ENCODE data around the gene FAM217A. TPM values are rescaled to one million over a fixed set of nuclear protein-coding genes. Genes with fewer than 3 reads are reported as not detected.

Gene FAM217A
- total RNA-seq, 1 donor from 2014 or later: not detected

DNA sequence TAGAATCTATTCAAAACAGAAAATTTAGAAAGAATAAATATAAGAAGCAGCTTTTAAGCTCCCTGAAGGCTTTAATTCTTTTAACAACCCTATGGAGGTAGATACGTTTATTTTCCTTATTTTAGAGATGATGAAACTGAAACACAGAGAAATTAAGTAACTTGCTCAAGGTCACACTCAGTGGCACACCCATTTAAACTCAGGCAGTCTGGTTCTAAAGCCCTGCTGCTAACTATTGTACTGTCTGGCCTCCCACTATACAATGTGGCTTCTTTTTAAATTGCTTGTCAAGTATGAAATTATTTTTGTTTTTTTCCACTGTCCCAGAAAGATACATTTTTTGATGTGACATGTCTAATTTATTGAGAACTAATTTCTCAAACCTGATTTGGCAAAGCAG lies 55.7 kb downstream of the FAM217A start:
- no peak for TF ChIP-seq CTCF (IDR thresholded peaks at IDR 0.05; ENCODE audit: unreplicated experiment)
- no peak for DNase-seq (ENCODE audit: low spot score)
- Mint-ChIP-seq H3K4me3 (ENCODE audit: unreplicated experiment) (no peak overlapping the region), H3K4me1 (ENCODE audit: unreplicated experiment) (peaks cover 30% of the 10 kb centered on the region), H3K27ac (ENCODE audit: unreplicated experiment) (no peak overlapping the region), H3K36me3 (ENCODE audit: low read depth, unreplicated experiment) (no peaks in the 10 kb centered on the region), H3K9me3 (ENCODE audit: unreplicated experiment) (no peaks in the 10 kb centered on the region), H3K27me3 (ENCODE audit: unreplicated experiment) (no peaks in the 10 kb centered on the region)

DNA sequence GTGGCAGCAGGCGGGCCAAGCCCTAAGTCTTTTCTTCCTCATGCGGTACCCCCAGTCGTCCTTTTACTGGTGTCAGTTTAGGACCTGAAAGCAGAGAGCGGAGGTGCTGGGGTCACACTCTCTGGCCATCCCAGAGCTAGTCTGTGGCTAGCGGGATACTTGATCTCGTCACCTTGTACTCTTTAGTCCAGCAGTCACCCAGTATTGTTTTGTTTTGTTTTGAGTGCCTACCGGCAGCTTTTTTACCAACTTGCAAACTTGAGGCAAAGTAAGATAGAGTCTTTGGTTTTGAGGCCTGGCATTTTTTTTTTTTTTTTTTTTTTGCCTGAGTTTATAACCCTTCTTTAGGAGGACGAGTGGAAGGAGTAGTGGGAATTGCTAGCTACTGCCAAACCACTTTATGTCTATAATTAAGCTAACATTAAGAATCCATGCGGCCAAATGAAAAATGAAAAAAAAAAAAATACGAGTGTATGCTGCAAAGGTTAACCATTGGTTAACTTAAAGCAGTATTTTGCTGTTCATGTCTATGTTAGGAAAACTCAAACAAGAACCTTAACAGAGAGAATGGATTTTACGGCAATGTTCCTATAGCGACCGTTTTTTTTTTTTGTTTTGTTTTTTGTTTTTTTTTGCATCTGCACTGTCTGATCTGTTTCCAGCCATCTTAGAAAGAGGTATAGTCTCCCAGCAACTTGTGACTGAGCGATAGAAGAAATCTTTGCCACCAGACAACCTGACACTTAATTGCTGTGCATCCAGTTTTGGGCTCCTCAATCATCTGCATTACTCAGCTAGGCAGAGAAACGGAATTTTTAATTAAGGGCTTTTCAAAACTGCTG lies 56.9 kb downstream of the FAM217A start:
- no peaks in the 10 kb centered on the region for H3K36me3 Mint-ChIP-seq (ENCODE audit: low read depth, unreplicated experiment)
- no peak for DNase-seq (ENCODE audit: low spot score)
- peak overlapping the region; percentile 94 for H3K4me3 Mint-ChIP-seq (ENCODE audit: unreplicated experiment)
- H3K4me1 Mint-ChIP-seq (ENCODE audit: unreplicated experiment): peaks cover 33% of the 10 kb centered on the region
- no peaks in the 10 kb centered on the region for H3K27me3 Mint-ChIP-seq (ENCODE audit: unreplicated experiment)
- peak overlapping the region; percentile 94 for H3K27ac Mint-ChIP-seq (ENCODE audit: unreplicated experiment)
- no peaks in the 10 kb centered on the region for H3K9me3 Mint-ChIP-seq (ENCODE audit: unreplicated experiment)
- TF ChIP-seq CTCF (IDR thresholded peaks at IDR 0.05; ENCODE audit: unreplicated experiment): no peak

DNA sequence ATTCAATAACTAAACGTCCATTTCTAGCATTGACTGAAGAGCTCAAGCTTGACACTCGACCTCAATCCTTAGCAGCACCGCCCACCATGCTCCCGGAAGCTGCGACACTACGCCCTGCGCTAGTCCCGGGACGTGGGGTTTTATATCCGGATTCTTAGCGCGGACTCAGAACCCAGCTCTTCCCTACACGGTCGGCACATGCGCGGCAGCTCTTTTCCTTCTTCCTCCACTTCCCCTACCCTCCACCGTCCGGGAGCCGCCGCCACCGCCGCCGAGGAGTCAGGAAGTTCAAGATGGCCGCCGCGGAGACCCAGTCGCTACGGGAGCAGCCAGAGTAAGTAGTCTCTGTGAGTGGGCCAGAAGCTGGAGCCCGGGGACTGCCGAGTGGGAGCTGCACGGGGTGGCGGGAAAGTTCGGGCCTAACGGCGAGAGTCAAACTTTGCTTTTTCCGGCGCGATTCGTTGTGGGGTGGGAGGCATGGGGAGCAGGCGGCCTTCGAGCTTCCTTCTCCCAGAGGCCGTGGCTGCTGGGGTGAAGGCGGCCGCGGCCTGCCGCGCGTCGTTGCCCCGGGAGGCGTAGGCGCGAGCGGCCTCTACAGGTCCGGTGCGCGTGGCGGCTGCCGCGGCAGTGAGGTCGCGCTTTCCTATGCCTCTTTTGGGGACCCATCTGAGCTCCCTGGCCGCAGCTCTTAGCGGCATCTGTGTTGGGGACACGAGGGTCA lies 57.6 kb downstream of the FAM217A start:
- Mint-ChIP-seq H3K9me3 (ENCODE audit: unreplicated experiment) (no peaks in the 10 kb centered on the region), H3K27me3 (ENCODE audit: unreplicated experiment) (no peaks in the 10 kb centered on the region), H3K4me3 (ENCODE audit: unreplicated experiment) (peak overlapping the region; percentile 94), H3K36me3 (ENCODE audit: low read depth, unreplicated experiment) (no peaks in the 10 kb centered on the region), H3K4me1 (ENCODE audit: unreplicated experiment) (peaks cover 34% of the 10 kb centered on the region), H3K27ac (ENCODE audit: unreplicated experiment) (peak overlapping the region; percentile 94)
- no peak for TF ChIP-seq CTCF (IDR thresholded peaks at IDR 0.05; ENCODE audit: unreplicated experiment)
- DNase-seq (ENCODE audit: low spot score): peak; percentile 93

DNA sequence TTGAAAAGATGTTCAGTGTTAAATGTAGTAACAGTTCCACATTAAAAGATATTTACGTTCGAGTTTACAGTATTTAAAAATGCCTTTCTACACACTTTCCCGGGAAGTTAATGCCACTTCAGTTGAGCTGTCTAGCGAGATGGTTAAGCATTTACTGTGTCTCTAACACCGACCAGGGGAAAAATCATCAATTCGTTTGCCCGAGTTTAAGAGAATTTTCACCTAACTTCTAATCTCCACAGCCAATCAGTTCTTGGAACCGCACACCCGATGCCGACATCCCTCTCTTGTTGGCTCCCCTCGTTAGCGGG lies 58.2 kb downstream of the FAM217A start:
- no peak for DNase-seq (ENCODE audit: low spot score)
- Mint-ChIP-seq H3K36me3 (ENCODE audit: low read depth, unreplicated experiment) (no peaks in the 10 kb centered on the region), H3K4me3 (ENCODE audit: unreplicated experiment) (peak overlapping the region; percentile 94), H3K9me3 (ENCODE audit: unreplicated experiment) (no peaks in the 10 kb centered on the region), H3K27me3 (ENCODE audit: unreplicated experiment) (no peaks in the 10 kb centered on the region), H3K27ac (ENCODE audit: unreplicated experiment) (peak overlapping the region; percentile 94), H3K4me1 (ENCODE audit: unreplicated experiment) (peaks cover 37% of the 10 kb centered on the region)
- TF ChIP-seq CTCF (IDR thresholded peaks at IDR 0.05; ENCODE audit: unreplicated experiment): no peak

DNA sequence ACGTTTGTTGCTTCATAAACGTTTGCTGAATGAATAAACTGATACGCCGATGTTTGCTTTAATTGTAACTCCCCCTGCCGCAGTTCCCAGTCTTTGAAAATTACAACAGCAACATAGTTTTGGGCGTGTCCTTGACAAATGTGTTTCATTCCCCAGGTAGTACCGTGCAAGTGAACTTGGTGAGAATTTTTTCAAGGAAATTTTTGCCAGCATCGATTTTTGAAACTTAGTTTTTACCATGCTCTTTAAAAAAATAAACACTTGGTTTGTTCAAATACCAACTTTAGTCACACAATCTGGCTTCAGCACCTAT lies 60.1 kb downstream of the FAM217A start:
- peak overlapping the region; percentile 97 for H3K4me3 Mint-ChIP-seq (ENCODE audit: unreplicated experiment)
- H3K9me3 Mint-ChIP-seq (ENCODE audit: unreplicated experiment): no peaks in the 10 kb centered on the region
- H3K36me3 Mint-ChIP-seq (ENCODE audit: low read depth, unreplicated experiment): no peaks in the 10 kb centered on the region
- peak overlapping the region; percentile 99 for H3K27ac Mint-ChIP-seq (ENCODE audit: unreplicated experiment)
- H3K27me3 Mint-ChIP-seq (ENCODE audit: unreplicated experiment): no peaks in the 10 kb centered on the region
- no peak for DNase-seq (ENCODE audit: low spot score)
- no peak for TF ChIP-seq CTCF (IDR thresholded peaks at IDR 0.05; ENCODE audit: unreplicated experiment)
- H3K4me1 Mint-ChIP-seq (ENCODE audit: unreplicated experiment): peaks cover 37% of the 10 kb centered on the region

Measured in endothelial cell (in vitro differentiated cells).